Transverse colon (tissue), 4 donors: ENCODE measurements around the gene ZNF407. TPM values are rescaled to one million over a fixed set of nuclear protein-coding genes. Genes with fewer than 3 reads are reported as not detected.

Source experiments
- DNase-seq: peaks from one replicate; pipeline ENCODE4 v3.0.0-alpha.2; 2019
- H3K27ac ChIP-seq, 4 donors: fragments of 200-600 bp; sonication (generic); 2 replicates each; pipeline ENCODE4 v1.5.1; 2016 to 2018; ENCODE audit warnings: inconsistent platforms in 4 of 4
- H3K27me3 ChIP-seq: fragments of 200-600 bp; sonication (generic); 2 replicates; pipeline ENCODE4 v1.5.1; 2017; ENCODE audit warnings: inconsistent platforms
- H3K36me3 ChIP-seq, 4 donors: fragments of 200-600 bp; sonication (generic); 2 replicates each; pipeline ENCODE4 v1.5.1; 2017 to 2019; ENCODE audit warnings: inconsistent platforms in 4 of 4
- H3K4me1 ChIP-seq, 4 donors: fragments of 200-600 bp; sonication (generic); 2 replicates each; pipeline ENCODE4 v1.5.1; 2017 to 2020; ENCODE audit warnings: inconsistent platforms in 4 of 4
- H3K4me3 ChIP-seq, 4 donors: fragments of 200-600 bp; sonication (generic); 1 replicate in 1 of 4; 2 replicates in 3 of 4; pipeline versions ENCODE4 v1.5.1 to v1.6.1; 2017 to 2019; ENCODE audit warnings: inconsistent platforms in 4 of 4
- H3K9me3 ChIP-seq, 2 donors: fragments of 200-600 bp; sonication (generic); 2 replicates each; pipeline ENCODE4 v1.5.1; 2017 to 2019; ENCODE audit warnings: inconsistent platforms in 2 of 2
- CTCF ChIP-seq, 5 experiments: fragments of 200-600 bp in 3 of 5; fragments of 450-650 bp in 2 of 5; sonication (generic) in 3 of 5; IDR thresholded peaks; 1 replicate in 2 of 5; 2 replicates in 3 of 5; pipeline ENCODE4 v1.5.1; 2016 to 2017; ENCODE audit warnings: antibody characterized with exemption in 5 of 5, inconsistent platforms in 3 of 5, mild to moderate bottlenecking in 2 of 5, moderate library complexity in 1 of 5
- EP300 ChIP-seq: sonication (generic); formaldehyde crosslinking; IDR thresholded peaks from one replicate; pipeline ENCODE4 v1.6.1; 2017; ENCODE audit warnings: antibody characterized with exemption, low read depth
- POLR2A ChIP-seq: fragments of 450-650 bp; IDR thresholded peaks from one replicate; pipeline ENCODE4 v1.6.1; 2016; ENCODE audit warnings: antibody characterized with exemption, mild to moderate bottlenecking, moderate library complexity
- POLR2AphosphoS5 ChIP-seq, 3 donors: sonication (generic); formaldehyde crosslinking; IDR thresholded peaks; one replicate each; pipeline ENCODE4 v1.6.1; 2016; ENCODE audit warnings: antibody characterized with exemption in 3 of 3
- WGBS, 2 donors: methylation state at CpG; one replicate each; pipeline ENCODE4 v1.1.5; 2018; ENCODE audit warnings: low coverage in 1 of 2; 5-methylcytosine and 5-hydroxymethylcytosine counted together
- in situ Hi-C, 4 donors: fragments of 200-750 bp; cut with MboI; loops; one replicate each; pipeline versions ENCODE4 v1.15.0 to v1.15.1; 2017; ENCODE audit warnings: low sequenced_read_pairs in 3 of 4, low pct_ligation_motif_present in 1 of 4, low pct_unique_long_range_greater_than_20kb in 1 of 4
- intact Hi-C: fragments of 100-400 bp; cut with DNase I; formaldehyde crosslinking; loops from one replicate; pipeline ENCODE4 v1.15.1; 2023; ENCODE audit warnings: low total_unique reads
- total RNA-seq, 4 donors: library from RNA; depleted of rRNA; stranded (reverse); fragments of >200 nt; gene quantifications; one replicate each; pipeline ENCODE4 v1.1.0, GENCODE V29; 2016

ZNF407 gene
- total RNA-seq, 4 donors from 2014 or later = 13.5 to 24.1 (median 20.1) TPM

- no peaks in the 10 kb centered on the region for H3K36me3 ChIP-seq
- TF ChIP-seq CTCF (IDR thresholded peaks at IDR 0.05) (no peak), POLR2A (no peak), EP300 (no peak), POLR2AphosphoS5 (IDR thresholded peaks at IDR 0.05) (no peak)
- no peaks in the 10 kb centered on the region for H3K9me3 ChIP-seq
- no peak overlapping the region for H3K4me3 ChIP-seq
- in situ Hi-C loops = no loop called here
- no peaks in the 10 kb centered on the region for H3K4me1 ChIP-seq
- WGBS, 2 donors = 71 to 83% methylated on average over 2 to 5 of the region's 5 CpGs
- H3K27ac ChIP-seq = no peak overlapping the region
- no peaks in the 10 kb centered on the region for H3K27me3 ChIP-seq
- intact Hi-C loops = no loop called here
- no peak for DNase-seq
Measured at GRCh38 chr18:74625157-74625556, 27.5 kb downstream of the ZNF407 start.

GRCh38 chr18:74626049-74626874 lies 28.6 kb downstream of the ZNF407 start:
- no peak for TF ChIP-seq EP300
- TF ChIP-seq POLR2AphosphoS5 (IDR thresholded peaks at IDR 0.05) = no peak
- TF ChIP-seq CTCF (IDR thresholded peaks at IDR 0.05) = no peak
- no peak for TF ChIP-seq POLR2A
- in situ Hi-C loops (no loop called here), intact Hi-C loops (no loop called here)
- no peak for DNase-seq
- H3K27me3 ChIP-seq = no peaks in the 10 kb centered on the region
- WGBS, 2 donors = 79 to 93% methylated on average over 9 of the region's 9 CpGs
- H3K9me3 ChIP-seq = no peaks in the 10 kb centered on the region
- peaks cover 0 to under 1% (median 0%) of the 10 kb centered on the region in 4 donors for H3K36me3 ChIP-seq
- no peak overlapping the region for H3K4me3 ChIP-seq
- H3K4me1 ChIP-seq = peaks cover 0 to 2% (median 0%) of the 10 kb centered on the region in 4 donors
- no peak overlapping the region for H3K27ac ChIP-seq

- Histone ChIP-seq H3K4me3 (no peak overlapping the region), H3K27me3 (no peaks in the 10 kb centered on the region), H3K36me3 (peaks cover 0 to 10% (median 2%) of the 10 kb centered on the region in 4 donors), H3K4me1 (peaks cover 0 to 6% (median 0%) of the 10 kb centered on the region in 4 donors), H3K9me3 (no peaks in the 10 kb centered on the region), H3K27ac (no peak overlapping the region)
- in situ Hi-C loops = no loop called here
- intact Hi-C loops = no loop called here
- TF ChIP-seq CTCF (IDR thresholded peaks at IDR 0.05) (no peak), EP300 (no peak)
- WGBS, 2 donors = 88 to 90% methylated on average over 6 of the region's 6 CpGs
- no peak for DNase-seq
Measured at GRCh38 chr18:74630804-74631203, 33.1 kb downstream of the ZNF407 start.

GRCh38 chr18:74631212-74631611 lies 33.5 kb downstream of the ZNF407 start:
- Histone ChIP-seq H3K9me3 (no peaks in the 10 kb centered on the region), H3K4me1 (peaks cover 0 to 6% (median 0%) of the 10 kb centered on the region in 4 donors), H3K36me3 (peaks cover 0 to 10% (median 2%) of the 10 kb centered on the region in 4 donors), H3K27ac (no peak overlapping the region), H3K27me3 (no peaks in the 10 kb centered on the region), H3K4me3 (no peak overlapping the region)
- intact Hi-C loops (no loop called here), in situ Hi-C loops (no loop called here)
- DNase-seq = no peak
- 77 to 78% methylated on average over 1 to 2 of the region's 2 CpGs for WGBS, 2 donors
- TF ChIP-seq POLR2AphosphoS5 (IDR thresholded peaks at IDR 0.05) (no peak), CTCF (IDR thresholded peaks at IDR 0.05) (no peak), EP300 (no peak), POLR2A (no peak)
